NCI-H1092 treated with DMSO at 0.1 percent for 48 hours (cell line): ENCODE data around the gene CELSR1.

Experiments used
- DNase-seq: peaks from one replicate; lab custom pipeline; 2025; lab: John Stamatoyannopoulos, UW

CELSR1 gene

DNA sequence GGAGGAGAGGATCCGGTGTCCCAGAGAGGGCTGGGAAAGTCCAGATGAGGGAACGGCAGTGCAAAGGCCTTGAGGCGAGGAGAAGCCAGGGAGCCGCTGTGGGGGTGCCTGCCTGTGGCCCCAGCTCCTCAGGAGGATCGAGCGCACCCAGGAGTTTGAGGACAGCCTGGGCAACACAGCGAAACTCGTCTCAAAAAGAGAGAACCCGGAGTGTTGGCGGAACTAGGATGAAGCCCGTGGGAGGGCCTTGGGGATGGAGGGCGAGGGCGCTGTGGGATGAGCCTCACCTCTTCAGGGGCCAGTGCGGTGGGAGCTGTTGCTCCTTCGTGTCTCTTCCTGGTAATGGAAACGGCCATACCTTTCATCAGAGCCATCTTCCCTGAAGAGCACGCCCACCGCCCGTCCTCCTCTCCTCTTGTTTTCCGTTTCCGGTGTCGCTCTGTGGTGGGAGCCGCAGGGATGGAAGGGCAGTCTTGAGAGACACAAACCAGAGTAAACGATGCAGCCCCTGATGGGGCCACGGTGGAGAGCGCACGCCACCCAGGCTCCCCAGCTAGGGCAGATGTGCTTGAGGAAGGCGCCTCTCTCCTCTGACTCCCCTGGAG, 186.2 kb downstream of the CELSR1 start:
- no peak for DNase-seq

DNA sequence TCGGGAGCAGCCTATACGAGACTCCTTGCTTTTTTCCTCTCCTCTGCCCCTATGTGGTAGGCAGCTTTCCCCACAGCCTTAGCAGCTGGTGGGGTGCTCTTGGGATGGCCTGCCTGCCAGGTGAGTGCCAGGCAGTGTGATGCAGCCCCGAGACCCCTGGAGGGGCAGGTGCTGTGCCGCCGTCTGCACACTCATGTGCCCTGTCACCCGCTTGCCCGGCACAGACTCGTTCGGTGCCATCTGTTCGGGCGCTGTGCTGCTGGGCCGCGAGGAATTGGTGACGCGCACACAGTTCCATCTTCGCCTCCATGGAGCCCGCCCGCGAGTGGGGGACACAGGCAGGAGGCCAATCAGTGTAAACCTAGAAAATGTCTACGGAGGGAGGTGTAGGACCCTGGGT, 186.8 kb downstream of the CELSR1 start:
- DNase-seq: no peak

DNA sequence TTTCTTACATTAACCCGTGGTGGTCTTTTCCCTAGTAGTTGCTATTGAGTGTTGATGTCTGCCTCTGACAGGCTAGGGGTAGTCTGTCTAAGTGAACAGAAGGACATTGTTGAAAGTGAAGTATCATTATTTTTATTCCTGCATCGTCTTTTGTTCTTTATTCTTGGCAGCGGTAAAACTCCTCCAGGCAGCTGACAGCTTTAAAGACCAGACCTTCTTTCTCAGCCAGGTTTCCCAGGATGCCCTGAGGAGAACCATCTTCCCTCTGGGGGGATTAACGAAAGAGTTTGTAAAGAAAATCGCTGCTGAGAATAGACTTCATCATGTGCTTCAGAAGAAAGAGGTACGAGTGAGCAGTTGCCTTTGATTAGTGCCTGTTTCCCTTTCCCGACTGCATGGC, 187.3 kb downstream of the CELSR1 start:
- DNase-seq: no peak

DNA sequence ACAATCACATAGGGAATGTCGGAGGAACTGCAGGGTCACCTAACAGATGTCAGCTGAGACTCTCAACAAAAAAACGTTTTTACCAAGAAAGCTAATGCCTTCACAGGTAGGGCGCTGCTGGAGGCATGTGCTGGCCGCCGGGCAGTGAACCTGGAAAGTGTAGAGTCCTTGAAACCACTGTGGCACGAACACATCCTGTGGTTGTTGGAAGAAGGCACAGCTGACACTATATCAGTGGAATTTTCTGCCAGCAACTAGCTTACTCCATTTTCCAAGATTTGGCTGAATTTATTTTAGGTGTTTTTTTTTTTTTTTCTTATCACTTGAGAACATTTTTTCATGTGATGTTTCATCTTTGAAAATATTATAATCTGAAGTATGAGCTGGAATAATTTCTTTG, 187.7 kb downstream of the CELSR1 start:
- DNase-seq: no peak

DNA sequence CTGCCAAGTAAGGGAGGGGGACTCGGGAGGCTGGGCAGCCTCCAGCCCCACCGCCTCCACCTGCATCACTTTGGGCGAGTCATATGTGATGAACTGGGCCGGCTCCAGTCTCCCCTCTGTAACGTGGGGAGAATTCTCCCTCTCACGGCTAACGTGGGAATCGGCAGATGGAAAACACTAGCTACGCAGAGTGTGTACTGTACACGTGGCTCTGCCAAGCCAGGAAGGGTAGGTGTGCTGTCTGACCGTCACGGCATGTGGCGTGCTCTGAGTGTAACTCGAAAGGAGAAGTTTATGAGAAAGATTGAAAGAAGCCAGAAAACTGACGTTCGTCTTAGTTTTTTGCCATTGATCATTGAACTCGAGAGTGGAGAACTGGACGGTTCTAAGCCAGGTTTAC, 188.2 kb downstream of the CELSR1 start:
- DNase-seq: no peak

DNA sequence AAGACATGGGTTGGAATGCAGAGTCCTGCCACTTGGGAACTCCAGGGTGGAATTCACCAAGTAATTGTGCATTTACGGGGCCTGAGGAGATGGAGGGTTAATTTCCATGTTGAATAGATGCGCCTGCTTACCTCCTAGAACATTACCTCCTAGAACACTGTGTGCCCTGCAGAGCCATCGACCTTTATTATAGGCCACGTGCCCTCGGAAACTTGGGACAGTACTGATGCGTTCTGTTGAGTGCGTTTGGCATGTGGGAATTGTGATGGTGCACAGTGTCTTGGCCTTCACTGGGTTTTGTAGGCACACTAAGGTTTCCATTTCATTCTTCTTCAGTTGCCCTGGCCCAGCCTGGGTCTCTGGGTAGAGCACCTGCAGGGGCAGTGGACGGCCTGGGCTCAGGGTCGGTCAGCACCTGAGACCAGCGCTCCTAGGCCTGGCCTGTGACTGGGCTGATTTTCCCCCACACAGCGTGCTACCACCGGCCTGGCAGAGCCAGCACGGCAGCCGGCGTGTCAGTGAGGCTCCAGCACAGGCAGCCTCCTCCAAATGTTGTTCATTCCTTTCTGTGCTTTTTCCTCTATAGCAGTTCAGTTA, 189.2 kb downstream of the CELSR1 start:
- no peak for DNase-seq

DNA sequence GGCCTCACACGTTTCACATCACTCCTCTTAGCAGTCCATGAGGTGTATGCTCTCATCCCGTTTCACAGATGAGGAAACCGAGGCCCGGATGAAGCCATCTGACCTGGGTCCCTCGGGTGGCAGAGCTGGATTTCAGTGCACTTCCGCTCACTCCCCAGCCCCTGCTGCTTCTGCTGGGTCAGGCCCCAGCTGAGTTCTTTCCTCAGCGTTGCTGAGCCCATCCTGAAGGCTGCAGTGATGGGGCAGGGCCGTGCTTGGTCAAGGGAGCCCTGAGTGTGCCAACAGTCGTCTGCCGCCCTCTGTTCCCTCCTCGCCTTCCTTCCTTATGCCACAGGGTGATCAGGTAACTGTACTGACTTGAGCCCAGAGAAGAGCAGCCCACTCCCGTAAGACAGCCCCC, 189.8 kb downstream of the CELSR1 start:
- no peak for DNase-seq

DNA sequence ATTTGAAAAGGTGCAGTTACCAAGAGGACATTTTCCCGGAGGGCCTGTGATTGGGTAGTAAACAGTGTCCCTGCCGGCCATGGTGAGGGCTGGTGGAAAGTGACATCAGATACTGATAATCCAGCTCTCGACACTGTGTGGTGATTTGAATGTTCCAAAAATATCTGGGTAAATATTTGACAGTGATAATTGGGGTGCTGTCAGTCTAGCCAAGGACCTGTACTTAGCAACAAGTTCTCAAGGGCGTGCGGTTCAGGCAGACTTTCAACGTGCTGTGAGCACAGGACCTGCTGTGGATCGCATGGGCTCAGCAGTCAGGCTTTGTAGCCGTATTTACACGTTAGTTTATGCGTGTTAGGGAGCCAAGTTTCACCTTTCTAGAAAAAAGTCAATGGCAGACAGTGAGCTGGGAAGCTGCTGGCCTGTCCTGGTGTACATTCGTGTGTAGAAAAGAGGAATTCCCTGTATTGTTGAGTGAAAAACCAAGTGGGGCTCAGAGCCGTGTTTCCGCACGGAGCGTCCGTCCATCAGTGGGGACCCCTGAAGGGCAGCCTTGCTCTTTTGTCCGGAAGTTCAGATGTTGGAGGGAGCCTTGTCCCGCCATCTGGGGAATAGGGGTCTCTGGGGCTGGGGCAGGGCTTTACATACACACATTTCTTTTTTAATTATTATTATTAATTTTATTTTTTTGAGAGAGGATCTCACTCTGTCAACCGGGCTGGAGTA, 190.6 kb downstream of the CELSR1 start:
- DNase-seq: no peak

DNA sequence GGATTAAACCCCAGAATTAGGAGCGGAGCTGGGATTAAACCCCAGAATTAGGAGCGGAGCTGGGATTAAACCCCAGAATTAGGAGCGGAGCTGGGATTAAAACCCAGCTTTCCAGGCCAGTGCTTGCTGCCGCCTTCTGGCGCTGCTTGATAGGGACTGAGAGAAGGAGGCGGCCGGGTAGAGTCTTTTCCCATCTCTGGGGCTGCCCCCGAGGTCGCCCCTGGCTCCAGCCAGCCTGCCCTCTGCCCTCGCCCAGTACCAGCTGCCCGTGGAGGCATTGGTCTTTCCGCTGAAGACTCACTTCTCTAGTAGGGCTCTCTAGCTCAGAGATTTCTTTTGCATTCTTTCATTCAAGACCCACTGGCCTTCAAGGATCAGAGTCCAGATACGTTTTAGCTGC, 196.7 kb downstream of the CELSR1 start:
- DNase-seq: no peak

DNA sequence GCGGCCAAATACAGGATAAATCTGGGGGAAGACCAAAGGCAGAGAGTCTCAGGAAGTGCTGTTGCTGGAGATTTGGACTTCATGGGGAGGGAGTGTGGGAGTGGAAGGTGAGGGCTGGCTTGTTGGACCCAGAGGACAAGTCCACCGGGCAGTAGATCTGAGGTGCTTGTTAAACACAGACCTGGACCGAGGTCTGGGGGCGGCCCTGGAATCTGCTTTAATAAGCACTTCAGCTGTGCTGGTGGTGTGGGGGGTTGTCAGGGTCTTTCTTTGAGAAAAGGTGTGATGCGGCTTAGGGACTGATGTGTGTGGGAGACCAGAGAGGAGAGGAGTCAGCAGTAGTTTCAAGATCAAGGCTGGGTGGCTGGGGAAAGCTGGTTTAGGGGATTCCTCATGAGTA, 197.5 kb downstream of the CELSR1 start:
- DNase-seq: no peak

DNA sequence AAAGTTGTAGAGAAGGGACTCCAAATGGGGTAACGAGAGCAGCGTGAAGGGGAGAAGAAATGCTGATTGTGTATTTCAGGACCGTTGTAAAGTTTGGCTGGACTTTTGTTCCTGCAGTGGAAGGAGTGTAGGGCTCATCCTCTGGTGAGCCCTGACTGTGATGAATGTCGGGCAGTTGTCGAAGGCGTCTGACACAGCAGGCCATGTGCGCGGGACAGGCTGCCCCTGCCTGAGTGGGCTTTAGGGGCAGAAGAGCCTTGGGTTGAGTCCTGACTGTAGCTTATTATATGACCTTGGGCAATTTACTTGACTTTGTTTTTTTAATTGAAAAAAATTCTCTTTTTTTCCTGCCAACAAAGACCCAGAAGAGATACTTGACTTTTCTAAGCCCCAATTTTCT, 198.8 kb downstream of the CELSR1 start:
- no peak for DNase-seq

DNA sequence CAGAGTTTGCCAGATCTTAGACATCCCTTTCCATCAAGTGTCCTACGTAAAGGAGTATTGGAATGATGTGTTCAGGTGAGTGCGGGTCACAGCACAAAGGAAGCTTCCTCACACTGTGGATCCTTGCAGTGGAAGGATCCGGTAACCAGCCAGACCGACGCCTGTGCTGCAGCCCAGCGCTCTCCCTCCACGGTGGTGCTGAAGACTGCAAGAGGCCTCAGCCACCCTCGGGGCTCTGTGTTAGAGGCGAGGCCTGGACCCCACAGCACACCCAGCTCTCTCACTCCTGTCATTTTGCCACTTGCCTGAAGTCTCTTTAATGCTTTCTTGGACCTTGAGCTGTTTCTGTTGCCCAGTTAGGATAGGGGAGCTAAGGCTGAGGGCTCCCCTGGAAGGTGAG, 199.6 kb downstream of the CELSR1 start:
- DNase-seq: no peak

DNA sequence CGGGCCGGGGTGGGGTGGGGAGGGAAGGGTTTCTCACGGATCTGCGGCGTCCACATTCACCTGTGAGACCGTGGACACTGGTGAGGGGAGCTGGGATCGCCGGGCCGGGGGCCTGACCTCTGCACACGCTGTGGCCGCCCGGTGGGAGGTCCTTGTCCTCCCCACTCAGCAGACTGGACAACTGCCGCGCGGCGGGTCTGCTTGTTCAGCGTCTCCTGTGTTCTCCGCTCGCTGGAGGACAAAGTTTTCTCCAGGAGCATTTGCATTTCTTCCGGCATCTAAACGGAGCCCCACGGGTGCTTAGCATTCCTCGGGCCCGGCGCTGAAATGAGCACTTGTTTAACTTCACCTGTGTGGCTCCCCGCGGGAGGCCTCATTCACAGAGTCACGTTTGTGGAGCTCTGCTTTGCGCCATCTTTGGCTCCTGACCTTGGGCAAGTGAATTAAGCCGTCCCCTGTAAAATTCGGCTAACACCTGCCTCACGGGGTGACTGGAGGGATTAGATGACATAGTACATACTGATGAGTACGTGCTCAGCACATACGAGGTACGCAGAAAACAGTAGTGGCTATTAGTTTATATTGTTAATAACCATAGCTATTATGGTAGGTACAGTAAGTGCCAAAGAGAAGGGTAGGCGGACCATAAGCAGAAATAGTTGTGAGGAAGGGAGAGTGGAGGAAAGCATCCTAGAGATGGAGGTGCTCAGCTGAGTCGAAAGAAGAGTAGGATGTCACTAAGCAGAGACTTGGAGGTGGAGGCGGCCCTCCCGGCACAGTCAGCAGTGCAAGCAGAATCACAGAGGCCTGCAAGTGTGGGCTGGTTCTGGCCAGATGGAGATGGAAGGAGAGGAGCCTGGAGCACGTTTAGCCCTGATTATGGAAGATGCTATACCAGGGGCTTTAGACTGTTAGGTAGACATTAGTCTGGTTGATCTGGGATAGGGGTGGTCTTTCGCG, 201.0 kb downstream of the CELSR1 start:
- no peak for DNase-seq

DNA sequence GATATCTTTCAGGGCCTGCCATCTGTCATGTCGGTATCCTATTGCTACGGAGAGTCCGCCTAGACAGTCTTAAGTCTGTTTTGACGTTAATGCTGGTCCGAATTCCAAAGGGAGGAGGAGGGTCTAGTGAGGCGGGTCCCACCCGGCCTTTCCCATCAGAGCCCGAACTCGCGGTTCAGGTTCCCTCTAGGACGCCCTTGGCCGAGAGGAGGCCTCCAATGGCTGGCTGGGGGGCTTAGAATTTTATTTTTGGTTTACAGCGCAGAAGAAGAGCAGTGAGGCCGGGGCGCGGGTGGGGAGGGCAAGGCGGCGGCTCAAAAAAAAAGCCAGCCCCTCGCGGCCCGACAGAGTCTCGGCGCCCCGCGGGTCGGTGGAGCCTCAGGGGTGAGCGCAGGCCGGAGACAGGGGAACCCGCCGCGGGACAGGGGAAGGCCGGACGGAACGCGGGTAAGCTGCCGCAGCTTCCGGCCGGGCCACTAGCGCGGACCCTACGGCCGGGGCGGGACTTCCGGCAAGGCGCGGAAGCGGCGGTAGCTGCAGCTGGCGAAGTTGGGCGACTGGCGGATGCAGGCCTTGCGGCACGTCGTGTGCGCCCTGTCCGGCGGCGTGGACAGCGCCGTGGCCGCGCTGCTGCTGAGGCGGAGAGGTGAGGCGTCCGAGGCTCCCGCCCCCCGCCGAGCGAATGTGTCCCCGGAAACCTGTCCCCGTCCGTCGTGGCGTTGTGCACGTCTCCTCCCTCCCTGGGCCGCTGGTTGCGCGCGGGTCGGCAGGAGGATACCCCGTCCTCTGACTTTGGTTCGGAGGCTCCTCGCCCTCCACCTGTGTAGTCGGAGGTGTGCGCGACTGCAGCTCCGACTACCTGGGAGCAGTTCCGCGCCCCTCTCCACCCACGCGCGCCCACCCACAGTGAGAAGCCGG, 202.0 kb downstream of the CELSR1 start, which contains the start of gene TRMU:
Gene TRMU, plus strand, starts transcription at position 514 of the 918 bp plus-strand sequence. Its CDS starts 51 bp downstream, at position 565.
- no peak for DNase-seq

DNA sequence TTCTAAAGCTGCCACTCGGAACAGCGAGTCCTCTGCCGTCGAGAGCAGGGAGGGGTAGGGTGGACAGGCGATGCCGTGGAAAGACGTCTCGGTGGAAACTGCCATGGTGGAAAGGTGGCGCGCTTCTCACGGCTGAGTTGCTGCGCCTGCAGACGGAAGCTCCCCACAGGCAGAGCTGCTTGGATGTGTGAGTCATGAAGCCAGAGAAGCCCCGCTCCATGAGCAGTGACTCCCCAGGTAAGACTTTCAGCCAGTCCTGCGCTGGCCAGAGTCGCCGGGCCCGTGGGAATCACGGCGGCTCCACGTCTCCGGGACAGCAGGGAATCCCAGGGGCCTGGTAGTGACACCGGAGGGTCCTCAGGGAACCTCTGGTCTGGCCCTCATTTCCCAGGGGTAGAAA, 205.9 kb downstream of the CELSR1 start:
- DNase-seq: no peak

DNA sequence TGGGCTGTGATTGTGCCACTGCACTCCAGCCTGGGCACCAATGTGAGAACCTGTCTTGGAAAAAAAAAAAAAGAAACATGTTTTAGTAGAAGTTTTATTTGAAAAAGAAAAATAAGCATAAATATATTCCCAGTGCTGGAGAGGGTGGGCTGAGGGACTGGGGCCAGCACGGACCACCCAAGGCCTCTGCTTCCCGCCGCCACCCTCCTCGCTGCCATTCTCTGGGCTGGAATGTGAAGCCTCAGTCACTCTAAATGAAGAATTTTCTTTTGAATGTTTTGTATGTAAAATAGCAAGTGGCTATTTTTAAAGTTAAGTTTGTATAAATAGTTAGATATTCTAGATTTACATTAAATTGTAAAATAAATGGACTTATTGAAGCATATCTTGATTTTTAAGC, 207.0 kb downstream of the CELSR1 start:
- no peak for DNase-seq

DNA sequence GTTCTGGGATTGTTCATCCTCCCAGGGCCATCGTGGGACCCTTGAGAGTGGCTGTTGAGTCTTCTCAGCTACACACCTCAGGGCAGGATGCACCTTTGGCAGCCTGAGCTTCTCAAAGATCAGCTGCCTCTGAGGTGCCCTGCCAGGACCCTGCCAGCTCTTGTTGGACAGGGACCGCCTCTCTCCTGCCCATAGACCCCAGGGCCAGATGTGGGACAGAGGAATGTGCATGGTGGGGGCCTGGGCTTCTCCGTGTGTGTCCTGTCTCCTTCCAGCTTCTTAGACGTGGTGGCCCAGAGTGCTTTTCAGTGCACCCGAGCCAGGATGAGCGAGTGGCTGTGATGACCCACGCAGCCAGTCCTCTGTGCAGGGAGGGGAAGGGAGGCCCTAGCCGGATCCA, 207.8 kb downstream of the CELSR1 start:
- DNase-seq: no peak

DNA sequence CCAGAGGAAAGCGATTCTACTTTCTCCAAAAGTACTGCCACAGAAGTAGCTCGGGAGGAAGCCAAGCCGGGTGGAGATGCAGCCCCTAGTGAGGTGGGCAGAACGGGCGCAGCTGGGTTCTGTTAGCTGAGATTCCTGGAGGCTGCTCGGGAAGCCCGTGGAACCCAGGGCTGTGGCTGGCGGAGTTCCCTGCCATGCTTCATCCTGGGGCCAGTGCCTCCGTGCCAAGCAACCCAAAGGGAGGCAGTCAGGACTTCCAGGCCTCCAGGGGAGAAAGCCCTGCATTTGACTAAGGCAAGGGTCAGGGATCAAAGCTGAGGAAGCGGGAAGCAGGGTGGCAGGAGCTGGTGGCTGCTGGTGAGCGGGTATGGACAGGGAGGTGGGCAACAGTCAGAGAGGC, 208.6 kb downstream of the CELSR1 start:
- DNase-seq: no peak

DNA sequence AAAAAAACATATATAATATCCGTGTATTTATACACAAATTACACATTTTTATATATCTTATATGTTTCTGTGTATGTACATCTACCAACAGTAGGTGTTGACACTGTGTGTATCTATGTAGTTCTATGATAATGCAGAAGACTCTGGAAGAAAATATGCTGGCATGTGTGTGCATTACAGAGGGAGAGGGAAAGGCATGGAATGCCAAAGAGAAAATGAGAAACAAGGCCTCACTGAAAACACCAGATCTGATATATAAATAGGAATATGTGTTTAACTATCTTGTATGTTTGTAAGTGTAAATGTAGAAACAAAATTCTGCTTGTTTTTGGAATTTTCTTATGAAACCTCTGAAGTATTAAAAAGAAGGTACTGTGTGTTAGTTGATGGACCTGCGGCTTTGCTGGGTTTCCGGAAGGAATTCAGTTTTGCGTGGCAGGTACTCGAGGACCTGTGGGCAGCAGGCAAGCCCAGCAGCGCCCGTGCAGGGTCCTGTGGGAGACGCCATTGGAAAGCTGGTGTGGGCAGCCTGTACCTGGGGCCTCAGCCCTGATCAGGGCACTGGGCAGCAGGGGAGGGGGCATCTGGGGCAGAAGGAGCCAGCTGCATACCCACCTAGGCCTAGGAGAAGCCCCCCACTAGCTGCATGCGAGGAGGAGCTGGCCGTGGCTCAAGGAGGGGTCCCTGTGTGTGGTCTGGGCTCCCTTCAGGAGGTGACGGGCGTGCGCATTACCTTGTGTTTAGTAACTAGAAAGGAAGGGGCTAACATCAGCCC, 209.5 kb downstream of the CELSR1 start:
- no peak for DNase-seq

DNA sequence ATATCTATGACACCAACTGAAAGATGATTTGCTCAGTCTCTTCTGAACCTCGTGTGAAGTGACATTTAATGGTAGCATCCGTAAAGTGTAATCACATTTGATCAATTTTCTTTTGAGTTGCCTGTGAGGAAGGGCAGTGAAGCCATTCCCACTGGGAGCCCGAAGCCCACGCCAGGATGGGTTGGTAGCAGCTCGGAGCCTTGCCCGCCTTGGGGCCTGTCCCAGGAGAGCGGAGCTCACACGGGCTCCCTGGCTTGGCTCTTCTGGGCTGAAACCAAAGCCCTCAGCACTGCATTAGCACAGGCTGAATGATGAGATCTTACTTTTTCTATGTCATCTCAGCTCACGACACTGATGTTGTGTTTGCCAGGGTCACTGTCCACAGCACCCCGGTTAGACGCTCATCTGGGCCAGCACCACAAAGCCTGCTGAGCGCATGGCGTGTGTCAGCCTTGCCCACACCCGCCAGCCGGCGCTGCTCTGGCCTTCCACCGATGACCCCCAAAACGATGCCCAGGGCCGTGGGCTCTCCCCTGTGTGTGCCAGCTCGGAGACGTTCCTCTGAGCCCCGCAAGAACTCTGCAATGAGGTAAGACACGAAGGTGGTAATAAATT, 211.2 kb downstream of the CELSR1 start:
- DNase-seq: no peak
